Endometrial microvascular endothelial cells (primary cell): Measurements from ENCODE around the gene WWOX. TPM values are rescaled to one million over a fixed set of nuclear protein-coding genes. Genes with fewer than 3 reads are reported as not detected.

Experiments
- total RNA-seq: library from RNA; depleted of rRNA; stranded (reverse); fragments of >200 nt; gene quantifications from one replicate; pipeline ENCODE4 v1.2.3, GENCODE V29; 2015; ENCODE audit errors: inconsistent ontology term

The WWOX gene
- total RNA-seq, 1 donor from 2014 or later = 6.4 TPM

Other genes starting within 250 kb of the WWOX start
- not detected for gene CLEC3A, start 77.1 kb upstream of the WWOX start, total RNA-seq